K562 (cell line): ENCODE measurements around the gene EDDM3A.

ENCODE experiments used
- ETS1 ChIP-seq: conservative IDR thresholded peaks from 2 replicates; pipeline ENCODE4 v1.6.1; 2011; ENCODE audit warnings: low read depth, mild to moderate bottlenecking, low read length; ENCODE audit not compliant: control insufficient read depth
- EZH2 ChIP-seq: IDR thresholded peaks from 2 replicates; pipeline ENCODE4 v1.6.1; 2012; ENCODE audit warnings: low read depth, mild to moderate bottlenecking, inconsistent platforms, low read length, borderline replicate concordance
- HNRNPLL ChIP-seq: fragments of 200-400 bp; formaldehyde crosslinking; IDR thresholded peaks from 2 replicates; pipeline ENCODE4 v1.6.1; 2017; ENCODE audit warnings: low read length, low read depth, mild to moderate bottlenecking; ENCODE audit not compliant: poor library complexity, severe bottlenecking
- MAX ChIP-seq: sonication (generic); formaldehyde crosslinking; IDR thresholded peaks from 2 replicates; pipeline ENCODE4 v1.9.0; 2022; ENCODE audit warnings: mild to moderate bottlenecking, missing genetic modification reagents
- MXD1 ChIP-seq: fragments of 250-450 bp; sonication (Bioruptor Pico); IDR thresholded peaks from 2 replicates; pipeline ENCODE4 v1.8.0; 2021; ENCODE audit warnings: borderline replicate concordance, mild to moderate bottlenecking, moderate library complexity; ENCODE audit not compliant: poor library complexity, severe bottlenecking
- NONO ChIP-seq, 2 experiments: fragments of 200-400 bp in 1 of 2; fragments of 450-650 bp in 1 of 2; formaldehyde crosslinking in 1 of 2; IDR thresholded peaks; 2 replicates each; pipeline ENCODE4 v1.6.1; 2017; ENCODE audit warnings: low read depth in 2 of 2, mild to moderate bottlenecking in 2 of 2, moderate library complexity in 2 of 2, low read length in 1 of 2
- PHB2 ChIP-seq: fragments of 450-650 bp; IDR thresholded peaks from 2 replicates; pipeline ENCODE4 v1.6.1; 2017; ENCODE audit warnings: low read depth
- U2AF1 ChIP-seq: fragments of 200-400 bp; formaldehyde crosslinking; optimal IDR thresholded peaks from 2 replicates; pipeline ENCODE3; 2017; ENCODE audit warnings: mild to moderate bottlenecking, low read depth, low read length, moderate library complexity
- ZNF830 ChIP-seq: fragments of 250-450 bp; sonication (Bioruptor Pico); IDR thresholded peaks from 2 replicates; pipeline ENCODE4 v1.5.0; 2021; ENCODE audit warnings: mild to moderate bottlenecking
- TF ChIP-seq, protein P1 (sequence below): fragments of 450-650 bp; formaldehyde crosslinking; IDR thresholded peaks from 2 replicates; pipeline ENCODE4 v1.4.0; 2022; ENCODE audit warnings: missing genetic modification characterization
- TF ChIP-seq, protein P2 (sequence below): fragments of 450-650 bp; IDR thresholded peaks from 2 replicates; pipeline ENCODE4 v1.6.1; 2016; ENCODE audit warnings: missing biosample characterization, missing genetic modification characterization
- TF ChIP-seq, protein P3 (sequence below): fragments of 250-450 bp; sonication (Bioruptor Pico); IDR thresholded peaks from 2 replicates; pipeline ENCODE4 v1.4.0; 2020; ENCODE audit warnings: mild to moderate bottlenecking, moderate library complexity, borderline replicate concordance
- TF ChIP-seq, protein P4 (sequence below), 2 experiments: fragments of 450-650 bp in 1 of 2; sonication (generic) in 1 of 2; formaldehyde crosslinking in 1 of 2; IDR thresholded peaks in 1 of 2; conservative IDR thresholded peaks in 1 of 2; 2 replicates each; pipeline versions ENCODE4 v1.6.1 to v1.8.1; 2016 to 2023; ENCODE audit warnings: mild to moderate bottlenecking in 2 of 2, moderate library complexity in 2 of 2, inconsistent platforms in 1 of 2, missing genetic modification reagents in 1 of 2

- TF ChIP-seq MAX (CRISPR knock-in tag) (no peak), HNRNPLL (no peak), EZH2 (no peak), PHB2 (no peak), MXD1 (CRISPR knock-in tag) (no peak), ETS1 (no peak), U2AF1 (no peak), ZNF830 (CRISPR knock-in tag) (no peak), NONO (IDR thresholded peaks at IDR 0.05; ENCODE audit: low read depth in 2 of 2, low read length in 1 of 2) (no peak)
- TF ChIP-seq, protein P1, sequence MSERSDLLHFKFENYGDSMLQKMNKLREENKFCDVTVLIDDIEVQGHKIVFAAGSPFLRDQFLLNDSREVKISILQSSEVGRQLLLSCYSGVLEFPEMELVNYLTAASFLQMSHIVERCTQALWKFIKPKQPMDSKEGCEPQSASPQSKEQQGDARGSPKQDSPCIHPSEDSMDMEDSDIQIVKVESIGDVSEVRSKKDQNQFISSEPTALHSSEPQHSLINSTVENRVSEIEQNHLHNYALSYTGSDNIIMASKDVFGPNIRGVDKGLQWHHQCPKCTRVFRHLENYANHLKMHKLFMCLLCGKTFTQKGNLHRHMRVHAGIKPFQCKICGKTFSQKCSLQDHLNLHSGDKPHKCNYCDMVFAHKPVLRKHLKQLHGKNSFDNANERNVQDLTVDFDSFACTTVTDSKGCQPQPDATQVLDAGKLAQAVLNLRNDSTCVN (CRISPR knock-in tag): no peak
- TF ChIP-seq, protein P2, sequence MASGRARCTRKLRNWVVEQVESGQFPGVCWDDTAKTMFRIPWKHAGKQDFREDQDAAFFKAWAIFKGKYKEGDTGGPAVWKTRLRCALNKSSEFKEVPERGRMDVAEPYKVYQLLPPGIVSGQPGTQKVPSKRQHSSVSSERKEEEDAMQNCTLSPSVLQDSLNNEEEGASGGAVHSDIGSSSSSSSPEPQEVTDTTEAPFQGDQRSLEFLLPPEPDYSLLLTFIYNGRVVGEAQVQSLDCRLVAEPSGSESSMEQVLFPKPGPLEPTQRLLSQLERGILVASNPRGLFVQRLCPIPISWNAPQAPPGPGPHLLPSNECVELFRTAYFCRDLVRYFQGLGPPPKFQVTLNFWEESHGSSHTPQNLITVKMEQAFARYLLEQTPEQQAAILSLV (tag): no peak
- TF ChIP-seq, protein P3, sequence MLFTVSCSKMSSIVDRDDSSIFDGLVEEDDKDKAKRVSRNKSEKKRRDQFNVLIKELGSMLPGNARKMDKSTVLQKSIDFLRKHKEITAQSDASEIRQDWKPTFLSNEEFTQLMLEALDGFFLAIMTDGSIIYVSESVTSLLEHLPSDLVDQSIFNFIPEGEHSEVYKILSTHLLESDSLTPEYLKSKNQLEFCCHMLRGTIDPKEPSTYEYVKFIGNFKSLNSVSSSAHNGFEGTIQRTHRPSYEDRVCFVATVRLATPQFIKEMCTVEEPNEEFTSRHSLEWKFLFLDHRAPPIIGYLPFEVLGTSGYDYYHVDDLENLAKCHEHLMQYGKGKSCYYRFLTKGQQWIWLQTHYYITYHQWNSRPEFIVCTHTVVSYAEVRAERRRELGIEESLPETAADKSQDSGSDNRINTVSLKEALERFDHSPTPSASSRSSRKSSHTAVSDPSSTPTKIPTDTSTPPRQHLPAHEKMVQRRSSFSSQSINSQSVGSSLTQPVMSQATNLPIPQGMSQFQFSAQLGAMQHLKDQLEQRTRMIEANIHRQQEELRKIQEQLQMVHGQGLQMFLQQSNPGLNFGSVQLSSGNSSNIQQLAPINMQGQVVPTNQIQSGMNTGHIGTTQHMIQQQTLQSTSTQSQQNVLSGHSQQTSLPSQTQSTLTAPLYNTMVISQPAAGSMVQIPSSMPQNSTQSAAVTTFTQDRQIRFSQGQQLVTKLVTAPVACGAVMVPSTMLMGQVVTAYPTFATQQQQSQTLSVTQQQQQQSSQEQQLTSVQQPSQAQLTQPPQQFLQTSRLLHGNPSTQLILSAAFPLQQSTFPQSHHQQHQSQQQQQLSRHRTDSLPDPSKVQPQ (CRISPR knock-in tag): no peak
- TF ChIP-seq, protein P4, sequence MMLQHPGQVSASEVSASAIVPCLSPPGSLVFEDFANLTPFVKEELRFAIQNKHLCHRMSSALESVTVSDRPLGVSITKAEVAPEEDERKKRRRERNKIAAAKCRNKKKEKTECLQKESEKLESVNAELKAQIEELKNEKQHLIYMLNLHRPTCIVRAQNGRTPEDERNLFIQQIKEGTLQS (IDR thresholded peaks at IDR 0.05): no peak
- TF ChIP-seq, protein P4 (CRISPR knock-in tag; conservative IDR thresholded peaks at IDR 0.05): no peak
Measured at GRCh38 chr14:20696764-20697163, 48.9 kb upstream of the EDDM3A start.
